Brain microvascular endothelial cell (primary cell): Measurements from ENCODE around the gene PTPRU.

Experiments used
- DNase-seq: peaks from one replicate; pipeline ENCODE4 v3.0.0-alpha.2; 2020
- H3K27ac ChIP-seq: fragments of 250-450 bp; sonication (Bioruptor Pico); 2 replicates; pipeline ENCODE4 v1.5.1; 2020; ENCODE audit warnings: mild to moderate bottlenecking, moderate library complexity
- H3K27me3 ChIP-seq: fragments of 250-450 bp; sonication (Bioruptor Pico); replicated peaks from 2 replicates; pipeline ENCODE4 v1.5.1; 2020; ENCODE audit warnings: mild to moderate bottlenecking
- H3K36me3 ChIP-seq: fragments of 250-450 bp; sonication (Bioruptor Pico); replicated peaks from 2 replicates; pipeline ENCODE4 v1.5.1; 2020; ENCODE audit warnings: mild to moderate bottlenecking
- H3K4me3 ChIP-seq: 2 replicates; pipeline ENCODE4 v1.5.1; 2011; ENCODE audit warnings: low read depth, mild to moderate bottlenecking, control low read depth, low read length, moderate library complexity
- CTCF ChIP-seq: IDR thresholded peaks from 2 replicates; pipeline ENCODE4 v1.5.1; 2011; ENCODE audit warnings: low read depth, mild to moderate bottlenecking, moderate library complexity, low read length, control low read depth, inconsistent platforms; ENCODE audit errors: missing control alignments
- in situ Hi-C: cut with HindIII; loops from 2 replicates; pipeline ENCODE4 v1.10.0; 2017; ENCODE audit warnings: low sequenced_read_pairs, low pct_ligation_motif_present

The PTPRU gene

GRCh38 chr1:29240986-29241385 lies 4.7 kb downstream of the PTPRU start:
- H3K4me3 ChIP-seq = no peak overlapping the region
- no peaks in the 10 kb centered on the region for H3K36me3 ChIP-seq
- no peak overlapping the region for H3K27ac ChIP-seq
- no peak for TF ChIP-seq CTCF
- in situ Hi-C loops = loop anchor here (25.0 kb wide), 2 partner anchors 471 to 1446 kb away; no protein-coding TSS in a partner anchor
- DNase-seq = no peak
- peaks cover 3% of the 10 kb centered on the region for H3K27me3 ChIP-seq

GRCh38 chr1:29243023-29243870 lies 6.9 kb downstream of the PTPRU start:
- no peak for DNase-seq
- Histone ChIP-seq H3K27me3 (no peaks in the 10 kb centered on the region), H3K4me3 (no peak overlapping the region), H3K36me3 (no peaks in the 10 kb centered on the region), H3K27ac (no peak overlapping the region)
- in situ Hi-C loops = loop anchor here (25.0 kb wide), 2 partner anchors 469 to 1444 kb away; no protein-coding TSS in a partner anchor
- no peak for TF ChIP-seq CTCF

DNA sequence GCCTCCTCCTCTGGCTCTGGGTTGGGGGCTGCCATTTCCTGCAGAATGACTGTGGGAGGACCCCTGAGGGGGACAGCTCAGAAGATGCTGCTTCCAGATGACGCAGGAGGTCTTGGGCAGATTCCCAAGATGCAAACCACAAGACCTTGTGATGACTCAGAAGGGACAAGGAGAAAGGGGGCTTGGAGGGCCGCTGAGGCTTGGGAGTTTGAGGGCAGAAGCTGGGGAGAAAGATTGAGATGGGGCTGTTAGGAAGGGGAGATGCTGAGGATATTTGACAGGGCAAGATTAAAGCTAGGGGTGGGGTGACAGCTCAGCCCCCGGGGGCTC lies 7.5 kb downstream of the PTPRU start:
- Histone ChIP-seq H3K4me3 (no peak overlapping the region), H3K36me3 (no peaks in the 10 kb centered on the region), H3K27ac (no peak overlapping the region), H3K27me3 (no peaks in the 10 kb centered on the region)
- DNase-seq = peak; percentile 82
- TF ChIP-seq CTCF = no peak
- in situ Hi-C loops = loop anchor here (25.0 kb wide), 2 partner anchors 468 to 1443 kb away; no protein-coding TSS in a partner anchor

GRCh38 chr1:29245261-29245660 lies 8.9 kb downstream of the PTPRU start:
- TF ChIP-seq CTCF = no peak
- in situ Hi-C loops = loop anchor here (25.0 kb wide), 2 partner anchors 467 to 1442 kb away; no protein-coding TSS in a partner anchor
- no peaks in the 10 kb centered on the region for H3K27me3 ChIP-seq
- H3K36me3 ChIP-seq = no peaks in the 10 kb centered on the region
- no peak for DNase-seq
- H3K27ac ChIP-seq = no peak overlapping the region
- no peak overlapping the region for H3K4me3 ChIP-seq

- H3K27ac ChIP-seq = no peak overlapping the region
- peak; percentile 38 for DNase-seq
Measured at GRCh38 chr1:29245876-29246275, 9.6 kb downstream of the PTPRU start.

More at GRCh38 chr1:29245876-29246275, 9.6 kb downstream of the PTPRU start:
- H3K27me3 ChIP-seq = no peaks in the 10 kb centered on the region
- H3K4me3 ChIP-seq = no peak overlapping the region
- TF ChIP-seq CTCF = peak; percentile 75
- in situ Hi-C loops = loop anchor here (25.0 kb wide), 2 partner anchors 466 to 1441 kb away; no protein-coding TSS in a partner anchor
- H3K36me3 ChIP-seq = no peaks in the 10 kb centered on the region
